Measurements from ENCODE around the gene CD9.

- TF ChIP-seq CTCF (IDR thresholded peaks at IDR 0.05; ENCODE audit: extremely low read depth in 1 of 2, insufficient read depth in 1 of 2, low read depth in 1 of 2, low read length in 2 of 2) (peak; percentile 25 to 39), POLR2AphosphoS5 (IDR thresholded peaks at IDR 0.05; ENCODE audit: insufficient read depth, low read depth, low read length) (no peak)
Observed at GRCh38 chr12:6273541-6274230, 73.5 kb downstream of the CD9 start.
